HG03097 (cell line): ENCODE measurements around the gene CYTIP.
"Not testable (repeated sequence)": the region's sequence is repeated elsewhere in the genome, so short reads cannot be mapped to it uniquely, and the experiment has no call there.

Experiments
- ATAC-seq: cut with Tn5 transposase; IDR thresholded peaks from one replicate; pipeline ENCODE4 v1.9.1; 2021; ENCODE audit not compliant: unreplicated experiment, low FRiP score

CYTIP gene

GRCh38 chr2:157386747-157387146 is 57.1 kb downstream of the CYTIP start:
- ATAC-seq: no peak

DNA sequence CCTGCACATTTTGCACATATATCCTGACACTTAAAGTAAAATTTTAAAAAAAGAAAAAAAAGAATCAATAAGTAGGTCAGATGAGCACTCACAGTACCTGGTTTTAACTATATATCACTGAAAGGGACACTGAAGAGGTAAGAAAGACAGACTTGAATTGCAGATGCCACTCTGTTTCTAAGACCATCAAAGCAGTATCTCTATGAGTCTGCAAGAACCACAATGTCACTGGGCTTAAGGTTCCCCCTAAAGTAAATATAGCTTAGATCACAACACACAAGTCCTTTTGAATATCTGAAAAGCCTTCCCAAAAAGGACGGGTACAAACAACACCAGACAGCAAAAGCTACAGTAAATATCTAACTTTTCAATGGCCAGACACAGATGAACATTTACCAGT is 57.6 kb downstream of the CYTIP start:
- ATAC-seq: no peak

DNA sequence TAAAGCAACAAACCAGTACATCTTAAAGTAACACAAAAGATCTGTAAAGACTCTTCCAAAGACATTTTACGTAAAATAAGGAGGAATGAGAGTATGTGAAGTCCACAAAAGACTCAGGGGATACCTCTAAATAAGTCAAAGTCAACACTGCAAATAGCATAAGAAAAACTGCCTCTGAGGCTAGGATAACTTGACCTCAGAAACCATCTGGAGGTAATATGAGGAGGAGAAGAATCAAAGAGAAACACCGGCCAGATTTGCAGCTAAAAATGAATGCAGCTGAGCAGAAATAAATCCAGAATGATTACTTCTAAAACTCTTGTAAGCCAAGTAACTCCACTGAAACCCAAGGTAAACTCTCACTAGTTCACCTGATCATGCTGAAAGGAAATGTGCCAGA is 66.0 kb downstream of the CYTIP start:
- ATAC-seq: no peak

- ATAC-seq: no peak
These were observed 67.8 kb downstream of the CYTIP start for GRCh38 chr2:157376041-157376440.

DNA sequence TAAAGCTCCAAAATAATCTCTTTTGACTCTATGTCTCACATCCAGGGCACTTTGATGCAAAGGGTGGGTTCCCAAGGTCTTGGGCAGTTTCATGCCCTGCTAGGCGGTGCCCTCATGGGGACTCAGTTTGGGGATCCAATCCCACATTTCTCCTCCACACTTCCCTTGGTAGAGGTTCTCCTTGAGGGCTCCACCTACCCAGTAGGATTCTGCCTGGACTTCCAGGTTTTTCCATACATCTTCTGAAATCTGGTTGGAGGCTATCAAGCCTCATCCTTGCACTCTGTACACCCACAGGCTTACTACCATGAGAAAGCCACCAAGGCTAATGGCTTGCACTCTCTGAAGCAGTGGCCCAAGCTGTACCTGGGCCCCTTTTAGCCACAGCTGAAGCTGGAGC is 68.5 kb downstream of the CYTIP start:
- no peak for ATAC-seq

DNA sequence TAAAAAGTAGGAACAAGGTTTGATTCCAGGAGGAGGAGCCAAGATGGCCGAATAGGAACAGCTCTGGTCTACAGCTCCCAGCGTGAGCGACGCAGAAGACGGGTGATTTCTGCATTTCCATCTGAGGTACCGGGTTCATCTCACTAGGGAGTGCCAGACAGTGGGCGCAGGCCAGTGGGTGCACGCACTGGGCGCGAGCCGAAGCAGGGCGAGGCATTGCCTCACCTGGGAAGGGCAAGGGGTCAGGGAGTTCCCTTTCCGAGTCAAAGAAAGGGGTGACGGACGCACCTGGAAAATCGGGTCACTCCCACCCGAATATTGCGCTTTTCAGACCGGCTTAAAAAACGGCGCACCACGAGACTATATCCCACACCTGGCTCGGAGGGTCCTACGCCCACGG is 75.4 kb downstream of the CYTIP start:
- not testable (repeated sequence) for ATAC-seq

- no peak for ATAC-seq
These were observed 76.2 kb downstream of the CYTIP start for GRCh38 chr2:157367704-157368103.
